PC-3 (cell line): ENCODE results near the gene ENTPD1. TPM values are rescaled to one million over a fixed set of nuclear protein-coding genes. Genes with fewer than 3 reads are reported as not detected.
"Not testable (repeated sequence)": the region's sequence is repeated elsewhere in the genome, so short reads cannot be mapped to it uniquely, and the experiment has no call there.

Experiments used
- ATAC-seq: fragments of 200-7000 bp; cut with Tn5 transposase; 2 replicates; pipeline ENCODE4 v1.9.1; 2020; ENCODE audit warnings: mild to moderate bottlenecking, moderate library complexity
- BruUV-seq: library from RNA; stranded (reverse); fragments of 400-500 nt; replicated peaks from 2 replicates; lab custom pipeline; 2021; lab: Mats Ljungman, UMichigan
- CTCF ChIA-PET: fragments of 300-600 bp; sonication (Branson Sonifier 250); formaldehyde crosslinking; loops from one replicate; lab custom pipeline; 2022; ENCODE audit warnings: antibody characterized with exemption; lab: Charles Lee
- POLR2A ChIA-PET: fragments of 300-600 bp; sonication (Branson Sonifier 250); formaldehyde crosslinking; loops from one replicate; lab custom pipeline; 2022; ENCODE audit warnings: antibody characterized with exemption; ENCODE audit not compliant: unreplicated experiment; lab: Charles Lee
- DNase-seq: peaks from one replicate; pipeline ENCODE4 v3.0.0-alpha.2; 2015
- H2AFZ ChIP-seq: fragments of 300-600 bp; sonication (generic); 2 replicates; pipeline ENCODE4 v1.6.0; 2016; ENCODE audit warnings: antibody characterized with exemption, low read length
- H3F3A ChIP-seq: fragments of 300-600 bp; sonication (generic); one replicate; pipeline ENCODE4 v1.6.0; 2017; ENCODE audit warnings: antibody characterized with exemption, low read length, control low read depth, mild to moderate bottlenecking; ENCODE audit not compliant: unreplicated experiment
- H3K27ac ChIP-seq: fragments of 300-600 bp; sonication (generic); 2 replicates; pipeline ENCODE4 v1.5.1; 2016; ENCODE audit warnings: mild to moderate bottlenecking, low read length
- H3K27me3 ChIP-seq: fragments of 300-600 bp; sonication (generic); 2 replicates; pipeline ENCODE4 v1.6.1; 2016; ENCODE audit warnings: low read length, mixed read lengths
- H3K36me3 ChIP-seq: fragments of 300-600 bp; sonication (generic); 2 replicates; pipeline ENCODE4 v1.6.1; 2016; ENCODE audit warnings: low read depth, mixed run types, low read length, mixed read lengths
- H3K4me1 ChIP-seq: fragments of 300-600 bp; sonication (generic); 2 replicates; pipeline ENCODE4 v1.5.1; 2016; ENCODE audit warnings: low read length; ENCODE audit not compliant: insufficient read depth
- H3K4me2 ChIP-seq: fragments of 300-600 bp; sonication (generic); 2 replicates; pipeline ENCODE4 v1.6.0; 2016; ENCODE audit warnings: low read length
- H3K4me3 ChIP-seq: fragments of 300-600 bp; sonication (generic); 2 replicates; pipeline ENCODE4 v1.5.1; 2016; ENCODE audit warnings: mild to moderate bottlenecking, low read length, mixed read lengths
- H3K79me2 ChIP-seq: fragments of 300-600 bp; sonication (generic); 2 replicates; pipeline ENCODE4 v1.6.1; 2017; ENCODE audit warnings: low read length, mixed read lengths
- H3K9ac ChIP-seq: fragments of 300-600 bp; sonication (generic); 2 replicates; pipeline ENCODE4 v1.6.0; 2016; ENCODE audit warnings: mild to moderate bottlenecking, low read length
- H3K9me2 ChIP-seq: fragments of 300-600 bp; sonication (generic); replicated peaks from 2 replicates; pipeline ENCODE4 v1.6.1; 2016; ENCODE audit warnings: mixed run types, low read length, mixed read lengths
- H3K9me3 ChIP-seq: fragments of 300-600 bp; sonication (generic); 2 replicates; pipeline ENCODE4 v1.6.1; 2016; ENCODE audit warnings: low read length, mixed read lengths
- H4K20me1 ChIP-seq: fragments of 300-600 bp; sonication (generic); 2 replicates; pipeline ENCODE4 v1.6.1; 2016; ENCODE audit warnings: low read length, mixed read lengths
- EZH2 ChIP-seq: fragments of 300-600 bp; sonication (generic); IDR thresholded peaks from one replicate; pipeline ENCODE4 v1.6.1; 2017; ENCODE audit warnings: antibody characterized with exemption, mild to moderate bottlenecking, low read length; ENCODE audit not compliant: unreplicated experiment
- EZH2phosphoT487 ChIP-seq: fragments of 300-600 bp; sonication (generic); IDR thresholded peaks from 2 replicates; pipeline ENCODE4 v1.6.1; 2018; ENCODE audit warnings: mild to moderate bottlenecking, antibody characterized with exemption, low read length, borderline replicate concordance
- intact Hi-C: fragments of 100-400 bp; cut with micrococcal nuclease; formaldehyde crosslinking; loops from 2 replicates; pipeline ENCODE4 v1.9.0; 2023
- total RNA-seq: library from RNA; depleted of rRNA; stranded (reverse); fragments of >200 nt; gene quantifications from 2 replicates; pipeline ENCODE4 v1.2.3, GENCODE V29; 2014
- TF ChIP-seq, protein P1 (sequence below): fragments of 300-600 bp; sonication (generic); conservative IDR thresholded peaks from 2 replicates; pipeline ENCODE4 v1.5.1; 2017; ENCODE audit warnings: antibody characterized with exemption, low read depth, mild to moderate bottlenecking, low read length

Gene ENTPD1
- total RNA-seq, 1 experiment from 2014 or later: not detected

DNA sequence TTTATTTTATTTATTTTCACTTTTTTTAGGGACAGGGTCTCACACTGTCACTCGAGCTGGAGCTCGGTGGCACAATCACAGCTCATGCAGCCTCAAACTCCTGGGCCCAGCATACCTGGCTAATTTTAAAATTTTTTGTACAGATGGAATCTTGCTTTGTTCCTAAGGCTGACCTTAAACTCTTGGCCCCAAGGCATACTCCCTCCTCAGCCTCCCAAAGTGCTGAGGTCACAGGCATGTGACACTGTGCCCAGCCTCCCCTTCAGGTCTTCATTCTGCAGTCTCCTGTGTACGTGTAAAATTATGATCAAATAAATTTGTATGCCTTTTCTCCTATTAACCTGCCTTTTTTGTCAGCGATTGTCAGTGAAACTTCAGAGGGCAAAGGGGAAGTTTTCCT lies 44.5 kb upstream of the ENTPD1 start:
- H3K79me2 ChIP-seq: no peaks in the 10 kb centered on the region
- H2AFZ ChIP-seq: no peak overlapping the region
- no peaks in the 10 kb centered on the region for H3K4me1 ChIP-seq
- no peak for TF ChIP-seq EZH2
- TF ChIP-seq, protein P1, sequence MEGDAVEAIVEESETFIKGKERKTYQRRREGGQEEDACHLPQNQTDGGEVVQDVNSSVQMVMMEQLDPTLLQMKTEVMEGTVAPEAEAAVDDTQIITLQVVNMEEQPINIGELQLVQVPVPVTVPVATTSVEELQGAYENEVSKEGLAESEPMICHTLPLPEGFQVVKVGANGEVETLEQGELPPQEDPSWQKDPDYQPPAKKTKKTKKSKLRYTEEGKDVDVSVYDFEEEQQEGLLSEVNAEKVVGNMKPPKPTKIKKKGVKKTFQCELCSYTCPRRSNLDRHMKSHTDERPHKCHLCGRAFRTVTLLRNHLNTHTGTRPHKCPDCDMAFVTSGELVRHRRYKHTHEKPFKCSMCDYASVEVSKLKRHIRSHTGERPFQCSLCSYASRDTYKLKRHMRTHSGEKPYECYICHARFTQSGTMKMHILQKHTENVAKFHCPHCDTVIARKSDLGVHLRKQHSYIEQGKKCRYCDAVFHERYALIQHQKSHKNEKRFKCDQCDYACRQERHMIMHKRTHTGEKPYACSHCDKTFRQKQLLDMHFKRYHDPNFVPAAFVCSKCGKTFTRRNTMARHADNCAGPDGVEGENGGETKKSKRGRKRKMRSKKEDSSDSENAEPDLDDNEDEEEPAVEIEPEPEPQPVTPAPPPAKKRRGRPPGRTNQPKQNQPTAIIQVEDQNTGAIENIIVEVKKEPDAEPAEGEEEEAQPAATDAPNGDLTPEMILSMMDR: no peak
- no peak for TF ChIP-seq EZH2phosphoT487
- H4K20me1 ChIP-seq: no peaks in the 10 kb centered on the region
- ChIA-PET POLR2A (no interaction called here), CTCF (no interaction called here)
- H3K9me3 ChIP-seq: no peaks in the 10 kb centered on the region
- H3K4me3 ChIP-seq: no peak overlapping the region
- no peaks in the 10 kb centered on the region for H3F3A ChIP-seq
- ATAC-seq: no peak
- no peaks in the 10 kb centered on the region for H3K36me3 ChIP-seq
- DNase-seq: no peak
- H3K27ac ChIP-seq: no peak overlapping the region
- BruUV-seq: no TSS peak
- H3K9ac ChIP-seq: no peak overlapping the region
- no peak overlapping the region for H3K4me2 ChIP-seq
- H3K27me3 ChIP-seq: no peaks in the 10 kb centered on the region
- no peaks in the 10 kb centered on the region for H3K9me2 ChIP-seq
- intact Hi-C loops: no loop called here

DNA sequence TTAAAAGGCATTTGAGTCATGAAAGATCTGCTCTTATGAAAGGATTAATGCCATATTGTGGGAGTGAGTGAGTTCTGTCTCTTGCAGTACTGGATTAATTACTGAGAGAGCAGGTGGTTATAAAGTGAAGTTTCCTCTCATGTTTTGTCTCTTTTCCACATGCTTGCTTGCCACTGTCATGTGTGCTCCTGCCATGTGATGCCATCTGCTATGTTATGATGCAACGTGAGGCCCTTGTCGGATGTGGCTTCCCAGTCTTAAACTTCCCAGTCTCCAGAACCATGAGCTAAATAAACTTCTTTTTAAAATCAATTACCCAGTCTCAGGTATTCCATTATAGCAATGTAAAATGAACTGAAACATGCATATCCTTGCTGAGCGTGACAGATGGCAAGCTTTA lies 39.5 kb upstream of the ENTPD1 start:
- BruUV-seq: no TSS peak
- POLR2A ChIA-PET: no interaction called here
- H3K4me1 ChIP-seq: peaks cover 7% of the 10 kb centered on the region; the same call in 1 of the 2 replicates
- DNase-seq: no peak
- H3K9ac ChIP-seq: no peak overlapping the region
- H3K27me3 ChIP-seq: no peaks in the 10 kb centered on the region
- H4K20me1 ChIP-seq: no peaks in the 10 kb centered on the region
- no peak for TF ChIP-seq EZH2phosphoT487
- TF ChIP-seq, protein P1: no peak
- H3K27ac ChIP-seq: no peak overlapping the region
- intact Hi-C loops: no loop called here
- H3K36me3 ChIP-seq: no peaks in the 10 kb centered on the region
- CTCF ChIA-PET: no interaction called here
- H2AFZ ChIP-seq: no peak overlapping the region
- H3K79me2 ChIP-seq: no peaks in the 10 kb centered on the region
- no peaks in the 10 kb centered on the region for H3K9me2 ChIP-seq
- no peak overlapping the region for H3K4me2 ChIP-seq
- H3F3A ChIP-seq: no peaks in the 10 kb centered on the region
- H3K4me3 ChIP-seq: no peak overlapping the region
- no peaks in the 10 kb centered on the region for H3K9me3 ChIP-seq
- ATAC-seq: no peak

DNA sequence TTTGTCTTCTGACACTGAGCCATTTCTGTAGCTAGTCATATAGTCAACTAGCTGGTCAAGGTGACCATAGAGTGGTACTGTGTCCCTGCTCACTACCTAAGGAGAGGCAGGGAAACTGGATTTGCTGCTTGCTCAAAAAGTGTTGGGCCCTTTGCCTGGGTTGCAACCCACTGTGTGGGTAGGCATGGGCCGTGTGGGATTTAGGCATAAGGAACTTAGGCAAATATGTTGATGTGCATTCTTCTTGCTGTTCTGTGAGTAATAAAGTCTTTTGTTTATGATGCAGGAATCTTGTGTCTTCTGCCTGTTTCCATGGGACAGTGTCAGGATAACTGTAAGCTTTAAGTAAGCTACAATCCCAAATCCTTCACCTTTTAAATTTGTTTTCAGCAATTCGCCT lies 39.1 kb upstream of the ENTPD1 start:
- BruUV-seq: no TSS peak
- H3K4me1 ChIP-seq: peaks cover 7% of the 10 kb centered on the region; the same call in 1 of the 2 replicates

DNA sequence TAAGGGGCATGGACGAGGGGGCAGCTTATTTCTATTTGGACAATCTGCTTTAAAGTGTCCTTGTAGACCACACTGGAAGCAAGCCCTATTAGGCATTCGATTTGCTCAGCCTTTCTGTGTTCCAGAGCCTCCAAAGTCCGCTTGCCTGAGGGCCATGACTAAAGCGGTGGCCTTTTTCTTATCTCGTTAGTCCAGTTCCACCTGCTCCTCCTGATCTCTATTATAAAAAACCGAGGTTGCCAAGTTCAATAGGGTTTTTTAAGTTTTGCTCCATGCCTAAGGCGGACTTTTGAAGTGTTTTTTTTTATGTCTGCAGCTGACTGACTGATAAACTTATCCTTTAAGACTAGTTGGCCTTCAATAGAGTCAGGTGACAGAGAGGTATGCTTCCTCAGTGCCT lies 35.2 kb upstream of the ENTPD1 start:
- CTCF ChIA-PET, H3K9ac ChIP-seq, intact Hi-C loops, H3K9me2 ChIP-seq, H3K79me2 ChIP-seq, H2AFZ ChIP-seq, H3F3A ChIP-seq, POLR2A ChIA-PET, BruUV-seq, H4K20me1 ChIP-seq, H3K27me3 ChIP-seq, H3K27ac ChIP-seq, H3K4me2 ChIP-seq, H3K4me1 ChIP-seq, H3K36me3 ChIP-seq, H3K9me3 ChIP-seq, ATAC-seq, H3K4me3 ChIP-seq: not testable (repeated sequence)
- peak; percentile 82 for DNase-seq

More for the DNA sequence above, 39.1 kb upstream of the ENTPD1 start:
- Histone ChIP-seq H3K4me3 (no peak overlapping the region), H3K79me2 (no peaks in the 10 kb centered on the region), H2AFZ (no peak overlapping the region), H3K27me3 (no peaks in the 10 kb centered on the region), H3K36me3 (no peaks in the 10 kb centered on the region), H3K4me2 (no peak overlapping the region), H3K9ac (no peak overlapping the region), H3K9me3 (no peaks in the 10 kb centered on the region), H3K27ac (no peak overlapping the region), H4K20me1 (no peaks in the 10 kb centered on the region), H3K9me2 (no peaks in the 10 kb centered on the region), H3F3A (no peaks in the 10 kb centered on the region)
- intact Hi-C loops: no loop called here
- ATAC-seq (no peak), DNase-seq (no peak)
- ChIA-PET CTCF (no interaction called here), POLR2A (no interaction called here)
- TF ChIP-seq EZH2phosphoT487 (no peak), EZH2 (no peak)
- TF ChIP-seq, protein P1: no peak

DNA sequence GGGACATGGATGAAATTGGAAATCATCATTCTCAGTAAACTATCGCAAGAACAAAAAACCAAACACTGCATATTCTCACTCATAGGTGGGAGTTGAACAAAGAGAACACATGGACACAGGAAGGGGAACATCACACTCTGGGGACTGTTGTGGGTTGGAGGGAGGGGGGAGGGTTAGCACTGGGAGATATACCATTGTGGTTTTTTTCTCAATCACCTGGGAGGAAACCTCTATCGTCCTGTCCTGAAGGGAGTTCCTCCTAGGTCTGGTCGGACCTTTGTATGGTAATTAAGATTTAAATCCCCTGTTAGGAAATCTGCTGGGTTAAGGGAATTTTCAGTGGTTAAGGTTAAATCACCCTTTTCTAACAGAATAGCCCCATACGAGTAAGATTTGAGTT lies 33.5 kb upstream of the ENTPD1 start:
- H3K9me3 ChIP-seq, H3K9me2 ChIP-seq, H3K4me3 ChIP-seq, H3K27ac ChIP-seq, H3K27me3 ChIP-seq, H2AFZ ChIP-seq, H4K20me1 ChIP-seq, CTCF ChIA-PET, H3K4me1 ChIP-seq, BruUV-seq, ATAC-seq, H3K9ac ChIP-seq, H3F3A ChIP-seq, H3K4me2 ChIP-seq, H3K36me3 ChIP-seq, intact Hi-C loops, DNase-seq, POLR2A ChIA-PET, H3K79me2 ChIP-seq: not testable (repeated sequence)
